Neural progenitor cell (in vitro differentiated cells): ENCODE data around the gene ZNF81.
A peak's percentile ranks its signal among the peaks of the same experiment; 100 is the strongest.

Experiments used
- EZH2phosphoT487 ChIP-seq: fragments of 200-600 bp; sonication (generic); IDR thresholded peaks from 2 replicates; pipeline ENCODE4 v1.6.1; 2017; ENCODE audit warnings: antibody characterized with exemption
- TF ChIP-seq, protein P1 (sequence below): fragments of 200-600 bp; sonication (generic); IDR thresholded peaks from 2 replicates; pipeline ENCODE4 v1.5.1; 2017; ENCODE audit warnings: antibody characterized with exemption, mild to moderate bottlenecking

DNA sequence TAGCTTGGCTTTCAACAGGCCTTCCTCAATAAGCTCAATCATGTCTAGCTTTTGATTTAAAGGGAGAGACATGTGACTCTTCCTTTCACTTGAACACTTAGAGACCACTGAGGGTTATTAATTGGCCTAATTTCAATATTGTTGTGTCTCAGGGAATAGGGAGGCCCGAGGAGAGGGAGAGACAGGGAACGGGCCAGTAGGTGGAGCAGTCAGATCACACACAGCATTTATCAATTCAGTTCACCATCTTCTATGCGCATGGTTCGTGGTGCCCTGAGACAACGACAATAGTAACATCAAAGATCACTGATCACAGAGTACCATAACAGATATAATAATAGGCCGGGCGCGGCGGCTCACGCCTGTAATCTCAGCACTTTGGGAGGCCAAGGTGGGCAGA, 17.8 kb downstream of the ZNF81 start:
- TF ChIP-seq, protein P1, sequence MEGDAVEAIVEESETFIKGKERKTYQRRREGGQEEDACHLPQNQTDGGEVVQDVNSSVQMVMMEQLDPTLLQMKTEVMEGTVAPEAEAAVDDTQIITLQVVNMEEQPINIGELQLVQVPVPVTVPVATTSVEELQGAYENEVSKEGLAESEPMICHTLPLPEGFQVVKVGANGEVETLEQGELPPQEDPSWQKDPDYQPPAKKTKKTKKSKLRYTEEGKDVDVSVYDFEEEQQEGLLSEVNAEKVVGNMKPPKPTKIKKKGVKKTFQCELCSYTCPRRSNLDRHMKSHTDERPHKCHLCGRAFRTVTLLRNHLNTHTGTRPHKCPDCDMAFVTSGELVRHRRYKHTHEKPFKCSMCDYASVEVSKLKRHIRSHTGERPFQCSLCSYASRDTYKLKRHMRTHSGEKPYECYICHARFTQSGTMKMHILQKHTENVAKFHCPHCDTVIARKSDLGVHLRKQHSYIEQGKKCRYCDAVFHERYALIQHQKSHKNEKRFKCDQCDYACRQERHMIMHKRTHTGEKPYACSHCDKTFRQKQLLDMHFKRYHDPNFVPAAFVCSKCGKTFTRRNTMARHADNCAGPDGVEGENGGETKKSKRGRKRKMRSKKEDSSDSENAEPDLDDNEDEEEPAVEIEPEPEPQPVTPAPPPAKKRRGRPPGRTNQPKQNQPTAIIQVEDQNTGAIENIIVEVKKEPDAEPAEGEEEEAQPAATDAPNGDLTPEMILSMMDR: peak; percentile 56
- no peak for TF ChIP-seq EZH2phosphoT487
